Suprapubic skin (tissue), 4 donors: Measurements from ENCODE around the gene RPTOR.

Experiments used
- CTCF ChIP-seq, 2 donors: fragments of 200-600 bp in 1 of 2; fragments of 450-650 bp in 1 of 2; sonication (generic) in 1 of 2; IDR thresholded peaks; one replicate each; pipeline ENCODE4 v1.5.1; 2016 to 2019; ENCODE audit warnings: antibody characterized with exemption in 2 of 2, mild to moderate bottlenecking in 1 of 2, moderate library complexity in 1 of 2
- EP300 ChIP-seq: sonication (generic); formaldehyde crosslinking; IDR thresholded peaks from one replicate; pipeline ENCODE4 v1.6.1; 2017; ENCODE audit warnings: antibody characterized with exemption
- POLR2AphosphoS5 ChIP-seq, 3 donors: sonication (generic); formaldehyde crosslinking; IDR thresholded peaks; one replicate each; pipeline ENCODE4 v1.6.1; 2017; ENCODE audit warnings: antibody characterized with exemption in 3 of 3

- no peak for TF ChIP-seq CTCF (IDR thresholded peaks at IDR 0.05)
- no peak for TF ChIP-seq EP300
- no peak for TF ChIP-seq POLR2AphosphoS5 (IDR thresholded peaks at IDR 0.05)
Measured at GRCh38 chr17:80663781-80664206, 119.2 kb downstream of the RPTOR start.
